Right lobe of liver (tissue), 4 donors: Measurements from ENCODE around the gene ESPN.

Experiments
- POLR2A ChIP-seq: fragments of 450-650 bp; IDR thresholded peaks from one replicate; pipeline ENCODE4 v1.6.1; 2017; ENCODE audit warnings: antibody characterized with exemption, mild to moderate bottlenecking
- TF ChIP-seq, protein P1 (sequence below), 4 donors: fragments of 200-600 bp in 3 of 4; fragments of 450-650 bp in 1 of 4; IDR thresholded peaks; one replicate each; pipeline versions ENCODE4 v1.5.1 to v1.8.0; 2016 to 2022; ENCODE audit warnings: antibody characterized with exemption in 4 of 4, mild to moderate bottlenecking in 2 of 4
- donor health status: DM: no; HTN: no; CAD: no.
- donor health status: DM: no; HTN: no; CAD: no.
- donor health status: DM: no; HTN: yes; CAD: no.

DNA sequence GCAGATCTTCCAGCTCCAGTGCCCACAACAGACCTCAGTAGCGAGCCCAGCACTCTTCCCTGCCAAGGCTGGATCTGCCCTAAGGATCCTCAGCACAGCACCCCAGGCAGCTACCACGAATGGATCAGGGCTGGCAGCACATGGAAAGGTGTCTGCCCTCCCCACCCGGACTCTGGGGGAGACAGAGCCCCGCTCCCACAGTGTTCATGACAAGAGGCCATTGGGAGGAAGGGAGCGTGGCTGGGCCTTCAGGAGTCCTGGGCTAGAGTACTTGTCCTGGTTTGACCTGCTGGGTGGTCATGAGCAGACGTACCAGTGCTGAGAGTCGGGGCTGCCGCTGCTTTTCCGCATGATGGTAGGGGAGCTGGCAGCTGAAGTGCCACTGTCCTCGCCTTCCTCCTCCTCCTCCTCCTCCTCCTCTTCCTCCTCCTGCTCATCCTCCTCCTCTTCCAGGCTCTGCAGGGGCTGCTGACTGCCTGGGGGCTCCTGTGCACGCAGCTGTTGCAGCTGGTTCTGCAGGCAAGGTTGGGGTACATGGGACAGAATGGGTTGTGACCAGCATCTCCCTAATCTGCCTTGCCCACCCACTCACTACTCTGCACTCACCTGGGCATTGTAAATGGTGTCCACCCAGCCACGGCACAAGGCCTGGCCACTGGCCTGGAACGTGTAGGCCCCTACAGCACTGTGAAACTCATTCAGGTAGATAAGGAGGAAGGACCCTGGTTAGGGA is 44.3 kb downstream of the ESPN start:
- TF ChIP-seq, protein P1, sequence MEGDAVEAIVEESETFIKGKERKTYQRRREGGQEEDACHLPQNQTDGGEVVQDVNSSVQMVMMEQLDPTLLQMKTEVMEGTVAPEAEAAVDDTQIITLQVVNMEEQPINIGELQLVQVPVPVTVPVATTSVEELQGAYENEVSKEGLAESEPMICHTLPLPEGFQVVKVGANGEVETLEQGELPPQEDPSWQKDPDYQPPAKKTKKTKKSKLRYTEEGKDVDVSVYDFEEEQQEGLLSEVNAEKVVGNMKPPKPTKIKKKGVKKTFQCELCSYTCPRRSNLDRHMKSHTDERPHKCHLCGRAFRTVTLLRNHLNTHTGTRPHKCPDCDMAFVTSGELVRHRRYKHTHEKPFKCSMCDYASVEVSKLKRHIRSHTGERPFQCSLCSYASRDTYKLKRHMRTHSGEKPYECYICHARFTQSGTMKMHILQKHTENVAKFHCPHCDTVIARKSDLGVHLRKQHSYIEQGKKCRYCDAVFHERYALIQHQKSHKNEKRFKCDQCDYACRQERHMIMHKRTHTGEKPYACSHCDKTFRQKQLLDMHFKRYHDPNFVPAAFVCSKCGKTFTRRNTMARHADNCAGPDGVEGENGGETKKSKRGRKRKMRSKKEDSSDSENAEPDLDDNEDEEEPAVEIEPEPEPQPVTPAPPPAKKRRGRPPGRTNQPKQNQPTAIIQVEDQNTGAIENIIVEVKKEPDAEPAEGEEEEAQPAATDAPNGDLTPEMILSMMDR (IDR thresholded peaks at IDR 0.05) = no peak
- TF ChIP-seq POLR2A = no peak
